HL-60 (cell line): ENCODE data around the gene PKP4.

Source experiments
- DNase-seq, 2 experiments: peaks; one replicate each; pipeline ENCODE4 v3.0.0-alpha.2; 2010 to 2020; ENCODE audit warnings: low read depth in 1 of 2, low spot score in 1 of 2
- H3K27ac ChIP-seq: fragments of 250-450 bp; sonication (Bioruptor Pico); replicated peaks from 2 replicates; pipeline ENCODE4 v1.5.1; 2020; ENCODE audit warnings: mild to moderate bottlenecking, moderate library complexity
- H3K27me3 ChIP-seq: fragments of 250-450 bp; sonication (Bioruptor Pico); 2 replicates; pipeline ENCODE4 v1.5.1; 2021; ENCODE audit warnings: mild to moderate bottlenecking, moderate library complexity; ENCODE audit not compliant: insufficient read depth, poor library complexity, severe bottlenecking
- H3K4me3 ChIP-seq: replicated peaks from 2 replicates; pipeline ENCODE4 v1.5.1; 2011; ENCODE audit warnings: mild to moderate bottlenecking, control low read depth, low read length; ENCODE audit not compliant: insufficient read depth
- GABPA ChIP-seq: IDR thresholded peaks from 2 replicates; pipeline ENCODE4 v1.6.1; 2012; ENCODE audit warnings: low read depth
- POLR2AphosphoS5 ChIP-seq: IDR thresholded peaks from 2 replicates; pipeline ENCODE4 v1.6.1; 2012; ENCODE audit warnings: low read depth
- SPI1 ChIP-seq: IDR thresholded peaks from 2 replicates; pipeline ENCODE4 v1.6.1; 2012; ENCODE audit warnings: low read depth, mild to moderate bottlenecking, borderline replicate concordance
- TF ChIP-seq, protein P1 (sequence below): IDR thresholded peaks from one replicate; pipeline ENCODE4 v1.5.1; 2011; ENCODE audit warnings: low read length, control low read depth, inconsistent platforms; ENCODE audit not compliant: insufficient read depth
- TF ChIP-seq, protein P2 (sequence below): IDR thresholded peaks from 2 replicates; pipeline ENCODE4 v1.6.1; 2012; ENCODE audit warnings: low read depth; ENCODE audit not compliant: insufficient replicate concordance

The PKP4 gene

DNA sequence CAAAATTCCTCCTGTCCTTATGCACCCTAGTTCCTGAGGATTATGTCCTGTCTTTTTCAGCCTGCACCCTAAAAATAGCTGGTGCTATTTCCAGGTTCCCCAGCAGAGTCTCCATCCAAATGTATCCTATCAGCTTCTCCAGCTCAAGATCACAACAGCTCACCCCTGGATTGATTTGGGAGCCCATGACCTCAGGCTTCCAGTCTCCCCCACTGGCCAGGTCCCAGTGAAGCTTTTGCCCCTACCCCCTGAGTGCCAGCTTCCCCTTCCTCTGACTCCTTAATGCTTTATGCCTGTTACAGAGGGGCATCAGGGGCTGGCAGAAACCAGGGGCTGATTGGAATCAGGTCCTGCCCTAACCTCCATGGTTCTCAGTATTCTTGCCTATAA, 261.4 kb downstream of the PKP4 start:
- no peak overlapping the region for H3K4me3 ChIP-seq
- no peak for DNase-seq
- H3K27ac ChIP-seq = no peak overlapping the region
- no peak for TF ChIP-seq POLR2AphosphoS5
- TF ChIP-seq GABPA = no peak
- TF ChIP-seq, protein P1, sequence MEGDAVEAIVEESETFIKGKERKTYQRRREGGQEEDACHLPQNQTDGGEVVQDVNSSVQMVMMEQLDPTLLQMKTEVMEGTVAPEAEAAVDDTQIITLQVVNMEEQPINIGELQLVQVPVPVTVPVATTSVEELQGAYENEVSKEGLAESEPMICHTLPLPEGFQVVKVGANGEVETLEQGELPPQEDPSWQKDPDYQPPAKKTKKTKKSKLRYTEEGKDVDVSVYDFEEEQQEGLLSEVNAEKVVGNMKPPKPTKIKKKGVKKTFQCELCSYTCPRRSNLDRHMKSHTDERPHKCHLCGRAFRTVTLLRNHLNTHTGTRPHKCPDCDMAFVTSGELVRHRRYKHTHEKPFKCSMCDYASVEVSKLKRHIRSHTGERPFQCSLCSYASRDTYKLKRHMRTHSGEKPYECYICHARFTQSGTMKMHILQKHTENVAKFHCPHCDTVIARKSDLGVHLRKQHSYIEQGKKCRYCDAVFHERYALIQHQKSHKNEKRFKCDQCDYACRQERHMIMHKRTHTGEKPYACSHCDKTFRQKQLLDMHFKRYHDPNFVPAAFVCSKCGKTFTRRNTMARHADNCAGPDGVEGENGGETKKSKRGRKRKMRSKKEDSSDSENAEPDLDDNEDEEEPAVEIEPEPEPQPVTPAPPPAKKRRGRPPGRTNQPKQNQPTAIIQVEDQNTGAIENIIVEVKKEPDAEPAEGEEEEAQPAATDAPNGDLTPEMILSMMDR = no peak
- TF ChIP-seq, protein P2, sequence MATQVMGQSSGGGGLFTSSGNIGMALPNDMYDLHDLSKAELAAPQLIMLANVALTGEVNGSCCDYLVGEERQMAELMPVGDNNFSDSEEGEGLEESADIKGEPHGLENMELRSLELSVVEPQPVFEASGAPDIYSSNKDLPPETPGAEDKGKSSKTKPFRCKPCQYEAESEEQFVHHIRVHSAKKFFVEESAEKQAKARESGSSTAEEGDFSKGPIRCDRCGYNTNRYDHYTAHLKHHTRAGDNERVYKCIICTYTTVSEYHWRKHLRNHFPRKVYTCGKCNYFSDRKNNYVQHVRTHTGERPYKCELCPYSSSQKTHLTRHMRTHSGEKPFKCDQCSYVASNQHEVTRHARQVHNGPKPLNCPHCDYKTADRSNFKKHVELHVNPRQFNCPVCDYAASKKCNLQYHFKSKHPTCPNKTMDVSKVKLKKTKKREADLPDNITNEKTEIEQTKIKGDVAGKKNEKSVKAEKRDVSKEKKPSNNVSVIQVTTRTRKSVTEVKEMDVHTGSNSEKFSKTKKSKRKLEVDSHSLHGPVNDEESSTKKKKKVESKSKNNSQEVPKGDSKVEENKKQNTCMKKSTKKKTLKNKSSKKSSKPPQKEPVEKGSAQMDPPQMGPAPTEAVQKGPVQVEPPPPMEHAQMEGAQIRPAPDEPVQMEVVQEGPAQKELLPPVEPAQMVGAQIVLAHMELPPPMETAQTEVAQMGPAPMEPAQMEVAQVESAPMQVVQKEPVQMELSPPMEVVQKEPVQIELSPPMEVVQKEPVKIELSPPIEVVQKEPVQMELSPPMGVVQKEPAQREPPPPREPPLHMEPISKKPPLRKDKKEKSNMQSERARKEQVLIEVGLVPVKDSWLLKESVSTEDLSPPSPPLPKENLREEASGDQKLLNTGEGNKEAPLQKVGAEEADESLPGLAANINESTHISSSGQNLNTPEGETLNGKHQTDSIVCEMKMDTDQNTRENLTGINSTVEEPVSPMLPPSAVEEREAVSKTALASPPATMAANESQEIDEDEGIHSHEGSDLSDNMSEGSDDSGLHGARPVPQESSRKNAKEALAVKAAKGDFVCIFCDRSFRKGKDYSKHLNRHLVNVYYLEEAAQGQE = no peak
- TF ChIP-seq SPI1 = no peak
- no peaks in the 10 kb centered on the region for H3K27me3 ChIP-seq

DNA sequence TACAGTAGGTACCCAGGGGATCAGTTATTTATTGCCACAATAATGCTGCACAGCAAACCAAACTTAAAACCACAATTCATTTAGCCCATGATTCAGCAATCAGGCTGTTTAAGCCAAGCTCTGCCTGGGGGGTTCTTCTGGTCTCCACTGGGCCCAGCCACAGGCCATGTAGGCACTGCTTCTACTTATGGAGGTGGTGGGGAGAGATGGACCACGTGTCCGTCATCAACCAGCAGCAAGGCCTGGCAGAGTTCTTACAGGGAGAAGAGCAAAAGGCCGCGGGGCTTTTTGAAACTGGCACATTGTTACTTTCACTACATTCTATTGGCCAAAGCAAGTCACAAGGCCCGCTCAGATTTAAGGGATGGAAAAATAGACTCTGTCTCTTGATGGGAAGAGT, 262.1 kb downstream of the PKP4 start:
- DNase-seq = no peak
- Histone ChIP-seq H3K4me3 (no peak overlapping the region), H3K27me3 (no peaks in the 10 kb centered on the region), H3K27ac (no peak overlapping the region)
- TF ChIP-seq, protein P2 = no peak
- TF ChIP-seq POLR2AphosphoS5 (no peak), GABPA (no peak), SPI1 (no peak)
- TF ChIP-seq, protein P1 = no peak

DNA sequence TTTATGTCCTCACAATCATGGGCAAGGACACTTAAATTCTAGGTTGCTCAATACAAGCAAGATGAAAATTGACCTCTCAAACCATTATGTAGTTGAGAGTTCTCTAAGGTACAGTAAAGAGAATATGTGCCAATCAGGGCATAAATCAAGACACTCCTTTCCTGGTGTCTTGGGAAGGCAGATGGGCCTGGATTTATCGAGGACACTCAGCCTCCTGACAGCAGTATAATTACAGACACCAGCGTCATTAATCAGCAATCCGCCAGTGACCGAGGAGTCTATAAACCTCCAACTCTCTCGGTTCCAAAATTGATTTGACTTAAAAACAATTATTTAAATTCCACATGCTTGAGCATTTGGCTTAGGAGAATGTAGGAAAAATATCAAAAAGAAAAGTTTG, 262.7 kb downstream of the PKP4 start:
- TF ChIP-seq, protein P1 = no peak
- DNase-seq = no peak
- Histone ChIP-seq H3K27me3 (no peaks in the 10 kb centered on the region), H3K27ac (no peak overlapping the region), H3K4me3 (no peak overlapping the region)

DNA sequence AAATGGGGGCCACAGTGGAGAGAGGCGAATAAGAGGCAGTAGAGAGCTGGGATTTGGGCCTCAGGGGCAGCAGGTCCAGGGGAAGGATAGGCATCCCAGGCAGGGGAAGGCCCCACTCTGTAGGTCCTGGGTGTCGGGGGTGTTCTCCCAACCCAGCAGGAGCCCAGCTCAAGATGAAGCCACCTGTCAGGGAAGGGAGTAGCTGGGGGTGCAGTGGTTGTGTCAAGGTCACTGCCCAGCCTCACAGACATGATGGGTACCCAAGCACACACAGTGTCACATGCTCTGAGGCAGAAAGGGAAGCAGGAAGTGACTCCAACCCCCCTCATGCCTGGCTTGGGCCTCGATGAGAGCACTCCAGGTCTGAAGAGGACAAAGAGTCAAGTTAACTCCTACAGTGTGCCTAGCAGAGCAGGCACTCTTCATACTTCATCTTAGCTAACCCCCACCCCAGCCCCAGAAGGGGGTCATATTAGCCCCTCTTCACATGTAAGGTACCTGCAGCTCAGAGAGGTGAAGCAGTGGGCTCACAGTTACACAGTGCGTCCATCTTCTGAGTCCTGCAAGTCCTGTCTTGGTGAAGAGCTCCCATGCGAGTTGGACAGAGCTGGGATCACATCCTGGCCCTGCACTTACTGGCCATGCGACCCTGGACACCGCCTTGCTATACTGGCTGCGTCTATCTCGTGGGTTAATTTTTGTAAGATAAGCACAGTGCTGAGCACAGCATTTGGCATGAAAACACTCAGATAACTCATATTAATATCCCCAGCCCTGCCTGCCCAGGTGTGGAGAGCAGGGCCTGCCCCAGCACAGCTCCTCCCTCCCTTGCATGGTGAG, 265.7 kb downstream of the PKP4 start:
- no peak for DNase-seq
- TF ChIP-seq SPI1 = no peak
- TF ChIP-seq POLR2AphosphoS5 = no peak
- Histone ChIP-seq H3K4me3 (no peak overlapping the region), H3K27ac (no peak overlapping the region), H3K27me3 (no peaks in the 10 kb centered on the region)
